GM06990 (cell line): Measurements from ENCODE around the gene AGTRAP.

Source experiments
- DNase-seq: peaks from one replicate; pipeline ENCODE4 v3.0.0-alpha.2; 2011; ENCODE audit not compliant: insufficient read length; ENCODE audit errors: extremely low read depth
- H3K27me3 ChIP-seq: replicated peaks from 2 replicates; pipeline ENCODE4 v1.6.0; 2011; ENCODE audit warnings: low read length; ENCODE audit not compliant: control insufficient read depth, insufficient read depth
- H3K36me3 ChIP-seq: 2 replicates; pipeline ENCODE4 v1.5.1; 2011; ENCODE audit warnings: low read length; ENCODE audit not compliant: control insufficient read depth, insufficient read depth
- H3K4me3 ChIP-seq: replicated peaks from 2 replicates; pipeline ENCODE4 v1.5.1; 2011; ENCODE audit warnings: low read depth, mild to moderate bottlenecking, control low read depth, low read length
- CTCF ChIP-seq: IDR thresholded peaks from 2 replicates; pipeline ENCODE4 v1.5.1; 2011; ENCODE audit warnings: low read length, control low read depth, mild to moderate bottlenecking, inconsistent platforms; ENCODE audit not compliant: insufficient read depth, poor library complexity, severe bottlenecking

AGTRAP gene

DNA sequence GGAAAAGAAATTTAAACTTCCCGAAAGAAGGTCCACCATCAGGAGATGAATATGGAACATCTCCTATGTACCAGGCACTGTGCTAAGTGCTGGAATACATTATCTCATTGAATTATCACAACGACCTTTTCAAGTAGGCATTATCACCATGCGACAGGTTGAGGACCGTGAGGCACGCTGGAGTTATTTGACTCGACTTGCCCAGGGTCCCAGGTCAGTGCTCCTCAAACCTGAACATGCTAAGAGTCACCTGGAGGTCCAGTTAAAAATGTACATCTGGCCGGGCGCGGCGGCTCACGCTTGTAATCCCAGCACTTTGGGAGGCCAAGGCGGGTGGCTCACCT is 15.9 kb upstream of the AGTRAP start:
- no peak overlapping the region for H3K4me3 ChIP-seq
- no peaks in the 10 kb centered on the region; the same call in 1 of the 2 replicates for H3K27me3 ChIP-seq
- no peak for DNase-seq
- no peaks in the 10 kb centered on the region for H3K36me3 ChIP-seq
- no peak for TF ChIP-seq CTCF

- H3K36me3 ChIP-seq: no peaks in the 10 kb centered on the region
Observed at GRCh38 chr1:11720525-11720924, 15.4 kb upstream of the AGTRAP start.

DNA sequence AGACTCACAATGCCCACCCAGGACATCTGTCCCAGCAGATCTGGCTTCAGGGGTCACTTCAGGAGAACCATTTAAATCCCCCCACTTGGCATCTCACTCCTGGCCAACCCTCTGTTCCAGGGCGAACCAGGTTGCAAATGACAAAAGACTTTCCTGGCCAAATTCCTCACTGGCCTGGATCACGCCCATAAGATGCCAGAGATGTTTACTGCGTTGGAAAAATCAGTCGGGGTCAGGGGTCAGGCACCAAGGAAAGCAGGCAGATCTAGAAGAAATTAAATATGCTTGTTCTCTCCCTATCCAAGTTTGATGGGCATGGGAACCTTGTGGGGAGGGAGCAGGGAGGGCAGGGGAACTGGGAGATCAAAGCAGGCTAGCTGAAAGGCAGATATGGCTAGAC is 14.6 kb upstream of the AGTRAP start:
- Histone ChIP-seq H3K27me3 (no peaks in the 10 kb centered on the region; the same call in 1 of the 2 replicates), H3K36me3 (no peaks in the 10 kb centered on the region), H3K4me3 (no peak overlapping the region)
- DNase-seq: no peak
- no peak for TF ChIP-seq CTCF

More at GRCh38 chr1:11720525-11720924, 15.4 kb upstream of the AGTRAP start:
- TF ChIP-seq CTCF: no peak
- DNase-seq: no peak
- Histone ChIP-seq H3K27me3 (no peaks in the 10 kb centered on the region; the same call in 1 of the 2 replicates), H3K4me3 (no peak overlapping the region)

DNA sequence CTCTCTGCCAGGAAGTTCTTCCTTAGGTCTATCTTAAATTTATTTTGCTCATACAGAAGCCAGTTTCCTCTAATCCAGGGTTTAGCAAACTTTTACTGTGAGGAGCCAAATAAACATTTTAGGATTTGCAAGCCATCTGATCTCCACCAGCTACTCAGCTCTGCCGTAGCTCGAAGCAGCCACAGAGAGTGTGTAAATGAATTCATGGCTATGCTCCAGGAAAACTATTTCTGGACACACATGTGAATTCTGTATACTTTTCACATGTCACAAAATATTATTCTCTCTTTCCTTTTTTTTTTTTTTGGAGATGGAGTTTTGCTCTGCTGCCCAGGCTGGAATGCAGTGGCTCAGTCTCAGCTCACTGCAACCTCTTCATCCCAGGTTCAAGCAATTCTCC is 13.4 kb upstream of the AGTRAP start:
- TF ChIP-seq CTCF: no peak
- Histone ChIP-seq H3K27me3 (no peaks in the 10 kb centered on the region; the same call in 1 of the 2 replicates), H3K4me3 (no peak overlapping the region), H3K36me3 (no peaks in the 10 kb centered on the region)
- DNase-seq: no peak

- H3K27me3 ChIP-seq: no peaks in the 10 kb centered on the region; the same call in 1 of the 2 replicates
- H3K36me3 ChIP-seq: no peaks in the 10 kb centered on the region
- no peak for DNase-seq
- no peak overlapping the region for H3K4me3 ChIP-seq
- no peak for TF ChIP-seq CTCF
Observed at GRCh38 chr1:11725616-11726015, 10.3 kb upstream of the AGTRAP start.

DNA sequence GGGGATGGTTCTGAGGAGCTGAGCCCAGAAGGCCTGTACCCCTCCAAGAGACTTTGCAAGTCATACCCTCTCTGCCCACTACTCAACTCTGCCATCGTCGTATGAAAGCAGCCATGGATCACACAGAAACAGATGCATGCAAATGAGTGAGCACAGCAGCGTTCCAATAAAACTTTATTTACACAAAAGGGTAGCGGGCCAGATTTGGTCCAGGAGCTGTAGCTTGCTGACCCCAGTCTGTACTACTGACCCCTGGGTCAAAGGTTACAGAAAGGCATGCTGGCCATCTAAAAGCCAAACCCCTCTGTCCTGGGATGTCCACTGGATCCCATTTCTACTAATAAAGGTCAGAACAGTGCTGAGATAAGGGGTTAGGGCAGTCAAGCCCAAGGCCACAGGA is 8.8 kb upstream of the AGTRAP start:
- Histone ChIP-seq H3K36me3 (no peaks in the 10 kb centered on the region), H3K27me3 (no peaks in the 10 kb centered on the region; the same call in 1 of the 2 replicates), H3K4me3 (no peak overlapping the region)
- DNase-seq: no peak
- no peak for TF ChIP-seq CTCF
